HG03432 (cell line): ENCODE data around the gene ZNF85.
"Not testable (repeated sequence)": the region's sequence is repeated elsewhere in the genome, so short reads cannot be mapped to it uniquely, and the experiment has no call there.

Experiments used
- ATAC-seq: cut with Tn5 transposase; IDR thresholded peaks from one replicate; pipeline ENCODE4 v1.9.1; 2021; ENCODE audit warnings: mild to moderate bottlenecking, moderate library complexity; ENCODE audit not compliant: unreplicated experiment

The ZNF85 gene

DNA sequence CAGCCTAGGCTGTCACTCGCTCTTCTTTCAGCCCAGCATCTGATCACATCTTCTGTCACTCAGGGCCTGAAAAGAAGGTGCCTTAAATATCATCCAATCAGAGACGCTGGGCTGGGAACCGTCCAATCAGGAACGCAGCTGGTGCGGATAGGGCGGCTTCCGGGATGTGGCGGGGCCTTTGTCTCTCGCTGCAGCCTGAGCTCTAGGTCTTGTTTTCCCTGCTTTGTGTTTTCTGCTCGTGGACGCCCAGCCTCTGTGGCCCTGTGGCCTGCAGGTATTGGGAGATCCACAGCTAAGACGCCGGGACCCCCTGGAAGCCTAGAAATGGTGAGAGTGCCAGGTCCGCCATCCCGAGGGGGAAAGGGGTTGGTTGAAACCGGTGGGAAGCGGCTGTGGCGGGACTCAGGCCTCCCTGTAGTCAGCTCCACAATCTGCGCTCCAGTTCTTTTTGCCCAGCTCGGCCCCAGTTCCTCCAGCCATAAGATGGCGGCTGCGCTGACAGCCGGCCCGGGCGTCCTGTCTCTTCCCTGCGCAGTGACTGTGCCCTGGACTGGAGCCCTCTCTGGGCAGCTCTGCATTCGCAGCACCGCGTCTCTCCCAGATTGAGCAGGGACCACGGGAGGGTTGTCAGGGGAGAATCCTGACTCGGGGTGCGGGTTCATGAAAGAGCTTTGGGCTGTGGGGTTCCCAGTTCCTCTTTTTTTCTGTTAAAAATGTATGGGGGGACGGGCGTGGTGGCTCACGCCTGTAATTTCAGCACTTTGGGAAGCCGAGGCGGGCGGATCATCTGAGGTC lies at the start of gene ZNF85:
Gene ZNF85 (plus strand): TSS at position 175 of the 795 bp plus-strand sequence. CDS start 150 bp downstream, at position 325.
- peak; percentile 99 for ATAC-seq

DNA sequence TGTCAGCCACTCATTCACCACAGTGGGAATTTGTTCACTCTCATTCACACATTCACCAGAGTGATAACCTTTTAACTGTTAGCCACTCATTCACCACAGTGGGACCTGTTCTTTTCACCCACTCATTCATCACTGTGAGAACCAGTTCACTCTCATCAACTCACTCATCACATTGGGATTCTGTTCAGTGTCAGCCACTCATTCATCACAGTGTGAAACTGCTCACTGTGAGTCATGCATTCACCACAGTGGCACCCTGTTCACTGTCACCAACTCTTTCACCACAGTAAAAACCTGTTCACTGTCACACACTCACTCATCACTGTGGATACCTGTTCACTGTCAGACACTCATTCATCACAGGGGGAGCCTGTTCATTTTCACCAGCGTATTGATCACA lies 43.5 kb upstream of the ZNF85 start:
- no peak for ATAC-seq

GRCh38 chr19:20912973-20913372 lies 10.1 kb upstream of the ZNF85 start:
- no peak for ATAC-seq

DNA sequence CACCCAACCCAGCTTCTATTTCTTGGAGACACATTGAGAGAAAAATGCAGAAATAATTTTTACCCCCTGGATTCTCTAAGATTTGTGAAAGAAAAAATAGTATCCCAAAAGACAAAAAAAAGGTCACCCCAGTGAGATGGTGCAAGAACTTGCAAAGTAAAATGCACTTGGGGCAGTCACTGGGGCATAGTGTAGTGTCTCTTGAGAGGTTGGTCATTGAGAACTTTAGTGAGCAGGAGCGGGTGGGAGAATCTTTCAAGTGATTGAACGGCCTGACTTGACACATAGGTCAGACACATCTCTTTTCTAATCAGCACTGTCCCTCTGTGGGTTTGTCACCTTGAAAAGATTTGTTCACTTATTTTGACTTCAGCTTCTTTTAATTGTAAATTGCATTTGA lies 2.4 kb downstream of the ZNF85 start:
- ATAC-seq = no peak

- no peak for ATAC-seq
Observed at GRCh38 chr19:20926796-20927195, 3.7 kb downstream of the ZNF85 start.

- ATAC-seq = no peak
Observed at GRCh38 chr19:20928371-20928770, 5.3 kb downstream of the ZNF85 start.

GRCh38 chr19:20936322-20936947 lies 13.4 kb downstream of the ZNF85 start:
- ATAC-seq = not testable (repeated sequence)

- not testable (repeated sequence) for ATAC-seq
Observed at GRCh38 chr19:20952561-20953095, 29.6 kb downstream of the ZNF85 start.

DNA sequence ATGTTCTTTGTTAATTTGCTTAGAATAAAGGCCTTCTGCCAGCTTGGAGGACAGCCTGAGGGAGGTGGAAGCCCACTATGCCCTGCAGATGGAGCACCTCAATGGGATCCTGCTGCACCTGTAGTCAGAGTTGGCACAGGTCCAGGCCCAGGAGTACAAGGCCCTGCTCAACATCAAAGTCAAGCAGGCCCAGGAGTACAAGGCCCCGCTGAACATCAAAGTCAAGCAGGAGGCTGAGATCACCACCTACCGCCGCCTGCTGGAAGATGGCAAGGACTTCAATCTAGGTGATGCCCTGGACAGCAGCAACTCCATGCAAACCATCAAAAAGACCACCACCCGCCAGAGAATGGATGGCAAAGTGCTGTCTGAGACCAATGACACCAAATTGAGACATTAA lies 41.7 kb downstream of the ZNF85 start:
- no peak for ATAC-seq

DNA sequence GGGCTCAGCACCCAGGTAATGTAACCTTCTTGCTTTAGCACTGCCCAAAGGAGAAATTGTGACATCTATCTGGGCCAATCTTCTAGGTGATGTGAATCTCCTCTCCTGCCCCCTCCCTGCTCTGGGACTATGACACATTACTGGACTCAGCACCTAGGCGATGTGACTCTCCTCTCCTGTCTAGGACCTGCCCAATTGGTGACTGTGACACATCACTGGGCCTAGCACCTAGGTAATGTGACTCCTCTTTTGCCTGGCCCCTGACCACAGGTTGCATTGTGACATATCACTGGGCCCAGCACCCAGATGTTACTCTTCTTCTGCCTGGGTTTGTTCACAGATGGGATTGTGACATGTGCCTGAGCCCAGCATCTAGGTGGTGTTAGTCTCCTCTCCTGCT lies 45.0 kb downstream of the ZNF85 start:
- ATAC-seq = no peak

DNA sequence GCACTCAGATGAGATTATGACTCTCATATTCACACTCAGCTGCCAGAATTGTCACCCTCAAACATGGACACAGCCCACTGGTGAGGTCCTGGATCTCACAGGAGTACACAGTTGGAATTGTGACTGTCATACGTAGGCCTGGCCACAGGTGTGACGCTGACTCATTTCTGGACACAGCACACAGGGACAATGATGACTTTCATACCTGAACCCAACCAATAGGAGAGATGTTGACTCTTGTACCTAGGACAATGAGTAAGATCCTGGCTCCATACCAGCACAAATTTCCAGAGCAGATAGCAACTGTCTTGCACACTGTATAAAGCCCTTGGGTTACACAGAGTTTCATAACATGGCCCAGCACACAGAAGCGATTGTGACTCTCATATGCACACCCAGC lies 46.4 kb downstream of the ZNF85 start:
- no peak for ATAC-seq

DNA sequence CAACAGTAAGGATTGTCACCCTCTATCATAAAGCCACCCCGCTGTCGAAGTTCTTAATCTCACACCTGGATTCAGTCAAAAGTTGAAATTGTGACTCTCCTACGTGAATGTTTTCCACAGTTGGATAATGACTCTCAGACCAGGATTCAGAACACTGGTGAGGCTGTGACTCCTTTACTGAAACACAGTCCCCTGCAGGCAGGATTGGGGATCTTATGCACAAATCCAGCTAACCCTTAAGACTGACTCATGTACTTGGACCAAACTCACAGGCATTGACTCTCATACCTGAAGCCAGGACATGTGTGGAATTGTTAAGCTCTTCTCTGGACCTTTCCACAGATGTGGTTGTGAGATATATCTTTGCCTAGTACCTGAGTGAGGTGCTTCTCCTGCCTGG lies 46.8 kb downstream of the ZNF85 start:
- no peak for ATAC-seq

GRCh38 chr19:20992788-20993187 lies 69.7 kb downstream of the ZNF85 start:
- not testable (repeated sequence) for ATAC-seq

DNA sequence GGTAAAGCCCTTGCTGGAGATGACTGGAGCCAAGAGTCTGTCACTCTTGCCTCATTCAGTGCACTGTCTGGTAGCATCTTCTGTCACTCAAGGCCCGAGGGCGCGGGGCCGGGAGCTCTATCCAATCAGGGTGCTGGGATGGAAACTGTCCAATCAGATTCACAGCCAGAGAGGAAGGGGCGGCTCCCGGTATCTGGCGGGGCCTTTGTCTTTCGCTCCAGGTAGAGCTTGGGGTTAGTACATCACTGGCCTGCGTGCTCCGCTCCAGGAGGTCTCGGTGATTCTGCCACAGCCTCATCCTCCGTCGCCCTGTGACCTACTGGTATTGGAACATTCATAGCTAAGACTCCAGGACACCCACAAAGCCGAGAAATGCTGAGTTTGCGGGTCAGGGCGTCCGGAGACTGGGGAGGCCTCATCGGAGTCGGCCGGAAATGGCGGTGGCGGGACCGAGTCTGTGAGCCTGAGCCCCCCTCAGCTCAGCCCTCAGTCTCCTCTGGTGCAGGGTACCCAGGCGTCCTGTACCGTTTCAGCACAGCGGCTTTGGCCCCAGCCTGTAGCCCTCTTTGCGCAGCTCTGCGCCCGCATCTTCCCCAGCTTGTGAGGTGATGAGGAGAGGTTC lies 76.8 kb downstream of the ZNF85 start:
- ATAC-seq = peak; percentile 99
